ENCODE measurements around the gene RXRB.

Gene RXRB

DNA sequence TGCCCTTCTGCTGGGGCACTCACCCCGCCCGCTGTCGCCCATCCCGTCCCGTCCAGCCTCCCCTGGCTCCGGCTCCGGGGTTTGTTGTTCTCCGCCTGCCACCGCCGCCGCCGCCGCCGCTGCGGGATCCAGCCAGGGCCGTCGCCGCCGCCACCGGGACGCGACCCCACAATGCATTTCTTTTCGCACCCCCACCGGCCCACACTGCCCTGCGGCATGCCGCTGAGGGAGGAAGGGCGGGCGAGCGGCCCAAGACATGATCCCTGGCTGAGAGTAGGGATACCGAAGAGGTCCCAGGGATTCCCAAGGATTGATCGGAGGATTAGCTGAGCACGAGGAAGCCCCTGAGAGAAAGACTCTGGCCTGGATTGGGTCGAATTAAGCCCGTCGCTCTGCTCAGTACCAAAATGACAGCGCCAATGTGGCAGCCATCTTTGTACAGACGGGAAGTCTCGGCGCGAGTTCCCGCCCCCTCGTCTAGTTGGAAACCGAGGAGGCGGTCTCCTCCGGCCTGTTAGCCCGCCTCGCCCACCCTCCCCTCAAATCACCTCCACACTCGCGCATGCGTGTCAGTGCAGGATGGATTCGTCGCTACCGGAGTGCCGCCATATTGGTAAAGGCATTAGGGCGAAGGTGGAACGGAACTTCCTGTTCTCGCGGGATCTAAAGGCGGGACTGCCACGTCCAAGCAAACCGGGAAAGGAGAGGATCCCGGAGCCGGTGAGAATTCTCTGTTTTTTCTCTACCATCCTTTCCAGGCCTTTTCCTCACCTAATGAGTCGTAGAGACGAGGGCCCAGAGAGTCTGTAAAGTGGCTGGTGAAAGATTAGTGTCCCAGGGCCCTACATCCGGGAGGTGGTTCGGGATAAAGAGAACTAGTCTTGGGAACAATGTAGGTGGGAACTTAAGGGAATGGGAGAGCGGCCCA, at the start of gene RXRB, which contains the start of gene SLC39A7:
RXRB (minus strand) TSS at position 447 of the 928 bp plus-strand sequence; CDS start at position 258, 189 bp downstream.
SLC39A7 (plus strand) TSS at position 649 of the 928 bp plus-strand sequence. CDS start 379 bp downstream, outside the sequence.
- Histone ChIP-seq H3K4me3 (ENCODE audit: low read depth, low read length) (peak within 1 kb of the TSS; percentile 81), H3K79me2 (peaks cover 36% of the 10 kb centered on the region), H3K9me3 (ENCODE audit: control insufficient read depth, low read length) (no peaks in the 10 kb centered on the region), H3K27ac (peak within 1 kb of the TSS; percentile 100), H3K36me3 (ENCODE audit: control insufficient read depth, insufficient read depth, low read length) (no peaks in the 10 kb centered on the region), H3K9ac (peak within 1 kb of the TSS; percentile 98), H2AFZ (peak within 1 kb of the TSS; percentile 98), H3K4me2 (ENCODE audit: low read length) (peak within 1 kb of the TSS; percentile 83), H3K27me3 (ENCODE audit: control insufficient read depth, insufficient read depth, low read length) (no peaks in the 10 kb centered on the region), H3K4me1 (peaks cover 28% of the 10 kb centered on the region)
- TF ChIP-seq, protein P1, sequence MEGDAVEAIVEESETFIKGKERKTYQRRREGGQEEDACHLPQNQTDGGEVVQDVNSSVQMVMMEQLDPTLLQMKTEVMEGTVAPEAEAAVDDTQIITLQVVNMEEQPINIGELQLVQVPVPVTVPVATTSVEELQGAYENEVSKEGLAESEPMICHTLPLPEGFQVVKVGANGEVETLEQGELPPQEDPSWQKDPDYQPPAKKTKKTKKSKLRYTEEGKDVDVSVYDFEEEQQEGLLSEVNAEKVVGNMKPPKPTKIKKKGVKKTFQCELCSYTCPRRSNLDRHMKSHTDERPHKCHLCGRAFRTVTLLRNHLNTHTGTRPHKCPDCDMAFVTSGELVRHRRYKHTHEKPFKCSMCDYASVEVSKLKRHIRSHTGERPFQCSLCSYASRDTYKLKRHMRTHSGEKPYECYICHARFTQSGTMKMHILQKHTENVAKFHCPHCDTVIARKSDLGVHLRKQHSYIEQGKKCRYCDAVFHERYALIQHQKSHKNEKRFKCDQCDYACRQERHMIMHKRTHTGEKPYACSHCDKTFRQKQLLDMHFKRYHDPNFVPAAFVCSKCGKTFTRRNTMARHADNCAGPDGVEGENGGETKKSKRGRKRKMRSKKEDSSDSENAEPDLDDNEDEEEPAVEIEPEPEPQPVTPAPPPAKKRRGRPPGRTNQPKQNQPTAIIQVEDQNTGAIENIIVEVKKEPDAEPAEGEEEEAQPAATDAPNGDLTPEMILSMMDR (IDR thresholded peaks at IDR 0.05) = no peak

DNA sequence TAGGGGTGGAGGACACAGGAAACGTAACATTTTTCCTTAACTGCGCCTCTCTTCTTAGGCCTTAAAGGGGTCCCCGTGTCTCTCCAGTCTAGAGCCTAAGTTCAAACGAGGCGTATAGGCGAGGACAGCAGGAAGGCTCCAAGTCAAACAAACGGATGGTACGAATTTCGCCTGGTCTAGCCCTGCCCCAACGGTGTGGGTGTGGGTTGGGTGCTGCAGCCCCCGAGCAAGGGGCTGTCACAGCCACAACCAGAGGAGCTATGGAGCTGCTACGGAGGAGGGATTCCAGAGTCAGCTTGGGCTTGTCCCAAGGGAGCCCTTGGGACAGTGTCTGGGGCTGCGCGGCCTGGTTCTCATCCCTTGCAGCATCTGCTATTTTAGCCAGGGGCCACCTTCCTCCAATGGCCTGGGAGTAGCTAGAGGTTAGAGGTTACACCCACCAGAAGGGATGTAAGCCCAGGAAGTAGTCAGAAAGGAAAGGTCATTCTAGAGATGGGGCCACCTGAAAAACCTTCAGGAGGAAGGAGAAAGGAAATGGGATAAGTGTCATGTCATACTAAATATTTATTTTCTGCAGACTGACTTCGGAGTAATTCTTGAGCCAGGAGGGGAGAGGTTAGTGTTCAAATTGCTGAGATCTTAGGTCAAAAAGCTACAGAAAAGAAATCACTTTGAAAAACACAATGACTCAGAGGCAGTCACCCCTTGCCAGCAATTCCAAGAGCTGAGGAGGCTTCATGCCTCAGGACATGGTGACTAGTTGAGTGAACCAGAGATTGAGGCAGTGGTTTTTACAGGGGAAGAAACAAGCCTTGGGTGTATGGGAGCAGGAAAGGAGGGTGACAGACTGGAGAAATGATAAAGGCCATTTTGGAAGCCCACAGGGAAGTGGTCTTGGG, 49.5 kb upstream of the RXRB start:
- Histone ChIP-seq H3K4me3 (ENCODE audit: low read depth, low read length) (peak overlapping the region; percentile 71), H3K27ac (peak overlapping the region; percentile 94), H3K36me3 (ENCODE audit: control insufficient read depth, insufficient read depth, low read length) (no peaks in the 10 kb centered on the region), H3K4me1 (peaks cover 10% of the 10 kb centered on the region), H3K27me3 (ENCODE audit: control insufficient read depth, insufficient read depth, low read length) (no peaks in the 10 kb centered on the region), H3K4me2 (ENCODE audit: low read length) (peak overlapping the region; percentile 93), H3K9me3 (ENCODE audit: control insufficient read depth, low read length) (no peaks in the 10 kb centered on the region), H2AFZ (peak overlapping the region; percentile 89), H3K9ac (peak overlapping the region; percentile 42), H3K79me2 (no peaks in the 10 kb centered on the region)
- TF ChIP-seq, protein P1 (IDR thresholded peaks at IDR 0.05) = no peak

DNA sequence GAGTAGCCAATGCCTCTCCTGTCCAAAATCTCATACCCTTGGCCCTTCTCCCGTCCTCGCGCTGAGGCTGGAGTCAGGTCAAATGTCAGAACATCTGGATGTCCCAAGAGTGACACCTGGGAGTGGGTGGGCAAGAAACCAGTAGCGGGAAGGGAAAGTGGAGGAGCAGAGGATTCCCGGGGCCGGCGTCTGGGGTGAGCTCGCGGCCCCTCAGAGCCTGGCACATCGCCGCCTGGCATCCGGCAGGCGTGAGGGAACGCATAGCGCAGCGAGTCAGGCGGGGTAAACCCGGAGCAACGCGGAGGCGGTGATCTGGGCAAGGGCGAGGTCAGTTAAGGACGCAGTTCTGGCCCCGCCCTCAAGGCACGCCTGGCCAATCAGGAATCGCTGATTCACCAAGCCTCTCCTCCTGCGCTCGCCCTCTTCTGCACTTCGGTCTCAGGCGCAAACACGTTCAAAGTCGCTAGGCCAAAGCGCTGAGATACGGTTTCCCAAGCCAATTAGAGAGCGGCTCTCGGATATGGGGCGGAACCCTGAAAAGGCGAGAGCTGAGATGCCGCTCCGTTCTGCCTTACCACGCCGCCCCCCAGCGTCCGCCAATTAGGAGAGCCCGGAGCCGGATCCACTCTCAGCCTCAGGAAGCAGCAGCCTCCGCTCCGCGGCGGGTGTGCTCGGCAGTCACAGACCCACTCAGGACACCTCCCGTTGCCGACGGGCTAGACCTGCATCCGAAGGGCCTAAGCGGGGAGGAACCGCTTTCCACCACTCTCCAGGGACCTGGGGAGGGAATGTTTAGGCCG, 48.7 kb upstream of the RXRB start:
- Histone ChIP-seq H3K4me3 (ENCODE audit: low read depth, low read length) (peak overlapping the region; percentile 71), H3K4me1 (peaks cover 10% of the 10 kb centered on the region), H3K9me3 (ENCODE audit: control insufficient read depth, low read length) (no peaks in the 10 kb centered on the region), H2AFZ (peak overlapping the region; percentile 89), H3K27me3 (ENCODE audit: control insufficient read depth, insufficient read depth, low read length) (no peaks in the 10 kb centered on the region), H3K79me2 (no peaks in the 10 kb centered on the region), H3K9ac (peak overlapping the region; percentile 42), H3K27ac (peak overlapping the region; percentile 94), H3K4me2 (ENCODE audit: low read length) (peak overlapping the region; percentile 93), H3K36me3 (ENCODE audit: control insufficient read depth, insufficient read depth, low read length) (no peaks in the 10 kb centered on the region)
- TF ChIP-seq, protein P1 (IDR thresholded peaks at IDR 0.05) = peak; percentile 21

DNA sequence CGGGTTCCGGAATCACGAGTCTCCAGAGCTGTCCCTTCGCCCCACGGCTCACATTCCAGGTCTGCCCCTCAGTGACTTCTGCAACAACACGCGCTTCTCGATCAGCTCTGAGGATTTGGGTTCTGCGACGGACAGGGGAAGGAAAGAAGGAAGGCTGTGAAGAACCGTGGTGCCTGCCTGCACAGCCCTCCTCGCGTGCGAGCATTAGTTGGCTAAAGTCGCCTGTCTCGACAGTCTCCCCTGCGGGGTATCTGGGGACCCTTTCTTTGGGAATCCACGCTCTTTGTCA, 48.1 kb upstream of the RXRB start:
- TF ChIP-seq, protein P1 (IDR thresholded peaks at IDR 0.05) = no peak
- Histone ChIP-seq H3K4me3 (ENCODE audit: low read depth, low read length) (peak overlapping the region; percentile 71), H3K9me3 (ENCODE audit: control insufficient read depth, low read length) (no peaks in the 10 kb centered on the region), H2AFZ (peak overlapping the region; percentile 89), H3K36me3 (ENCODE audit: control insufficient read depth, insufficient read depth, low read length) (no peaks in the 10 kb centered on the region), H3K9ac (no peak overlapping the region), H3K4me2 (ENCODE audit: low read length) (peak overlapping the region; percentile 93), H3K27me3 (ENCODE audit: control insufficient read depth, insufficient read depth, low read length) (no peaks in the 10 kb centered on the region), H3K79me2 (no peaks in the 10 kb centered on the region), H3K4me1 (peaks cover 10% of the 10 kb centered on the region), H3K27ac (peak overlapping the region; percentile 94)

Measured in parathyroid adenoma (tissue), 2 donors.